RWPE2 (cell line): ENCODE data around the gene ITGA8.

Experiments used
- ATAC-seq: fragments of 200-7000 bp; cut with Tn5 transposase; 3 replicates; pipeline ENCODE4 v1.9.1; 2021; ENCODE audit warnings: low read depth
- DNase-seq: peaks from one replicate; pipeline ENCODE4 v3.0.0-alpha.2; 2020; ENCODE audit warnings: low spot score
- H3K27ac ChIP-seq: fragments of 450-650 bp; 2 replicates; pipeline ENCODE4 v1.5.1; 2017; ENCODE audit warnings: mild to moderate bottlenecking; ENCODE audit not compliant: poor library complexity, severe bottlenecking
- H3K27me3 ChIP-seq: fragments of 250-450 bp; sonication (Bioruptor Pico); 2 replicates; pipeline ENCODE4 v1.5.1; 2021; ENCODE audit warnings: mild to moderate bottlenecking, moderate library complexity; ENCODE audit not compliant: insufficient read depth, poor library complexity, severe bottlenecking
- H3K36me3 ChIP-seq: fragments of 250-450 bp; sonication (Bioruptor Pico); 2 replicates; pipeline ENCODE4 v1.5.1; 2020; ENCODE audit warnings: low read depth, mild to moderate bottlenecking, moderate library complexity
- H3K4me1 ChIP-seq: fragments of 250-450 bp; sonication (Bioruptor Pico); 2 replicates; pipeline ENCODE4 v1.5.1; 2021; ENCODE audit warnings: mild to moderate bottlenecking, moderate library complexity; ENCODE audit not compliant: insufficient read depth, poor library complexity, severe bottlenecking
- H3K4me3 ChIP-seq: fragments of 250-450 bp; sonication (Bioruptor Pico); 2 replicates; pipeline ENCODE4 v1.5.1; 2021; ENCODE audit warnings: mild to moderate bottlenecking, moderate library complexity; ENCODE audit not compliant: severe bottlenecking
- H3K9me3 ChIP-seq: fragments of 250-450 bp; sonication (Bioruptor Pico); 2 replicates; pipeline ENCODE4 v1.5.1; 2021; ENCODE audit warnings: mild to moderate bottlenecking, moderate library complexity; ENCODE audit not compliant: severe bottlenecking
- TF ChIP-seq, protein P1 (sequence below): fragments of 450-650 bp; IDR thresholded peaks from one replicate; pipeline ENCODE4 v1.5.1; 2017; ENCODE audit warnings: mild to moderate bottlenecking, moderate library complexity; ENCODE audit not compliant: poor library complexity, severe bottlenecking

Gene ITGA8

DNA sequence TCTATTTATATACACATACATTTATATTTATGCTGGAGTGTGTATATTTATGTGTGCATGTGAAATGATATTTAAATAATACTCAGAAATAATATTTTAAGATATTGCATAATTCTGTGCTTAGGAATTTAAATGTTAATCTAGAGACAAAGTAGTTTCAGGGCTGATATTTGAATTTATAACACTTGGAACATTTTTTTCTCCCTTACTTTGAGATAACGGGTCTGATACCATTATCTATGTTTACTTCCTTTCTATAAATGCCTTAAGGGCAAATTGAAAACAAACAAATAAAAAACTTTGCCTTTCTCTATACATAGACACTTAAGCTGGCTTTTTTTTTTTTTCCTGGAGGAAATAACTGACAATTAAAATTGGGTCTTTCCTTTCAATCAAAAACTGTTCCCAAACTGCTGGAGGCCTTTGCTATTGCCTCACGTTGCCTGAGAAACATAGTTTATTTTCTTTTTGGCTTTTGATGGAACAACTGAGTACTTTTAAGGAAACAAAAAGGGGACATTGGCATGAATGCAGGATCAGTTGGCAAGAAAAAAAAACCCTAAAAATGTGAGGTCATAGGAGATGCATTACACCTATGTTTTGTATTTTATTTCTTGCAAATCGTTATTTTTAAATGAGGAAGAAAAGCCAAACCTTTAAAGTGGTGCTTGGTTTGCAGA is 98.7 kb downstream of the ITGA8 start:
- Histone ChIP-seq H3K27ac (no peak overlapping the region), H3K27me3 (peaks cover 12% of the 10 kb centered on the region), H3K36me3 (no peaks in the 10 kb centered on the region), H3K4me1 (no peaks in the 10 kb centered on the region), H3K4me3 (no peak overlapping the region), H3K9me3 (no peaks in the 10 kb centered on the region)
- TF ChIP-seq, protein P1, sequence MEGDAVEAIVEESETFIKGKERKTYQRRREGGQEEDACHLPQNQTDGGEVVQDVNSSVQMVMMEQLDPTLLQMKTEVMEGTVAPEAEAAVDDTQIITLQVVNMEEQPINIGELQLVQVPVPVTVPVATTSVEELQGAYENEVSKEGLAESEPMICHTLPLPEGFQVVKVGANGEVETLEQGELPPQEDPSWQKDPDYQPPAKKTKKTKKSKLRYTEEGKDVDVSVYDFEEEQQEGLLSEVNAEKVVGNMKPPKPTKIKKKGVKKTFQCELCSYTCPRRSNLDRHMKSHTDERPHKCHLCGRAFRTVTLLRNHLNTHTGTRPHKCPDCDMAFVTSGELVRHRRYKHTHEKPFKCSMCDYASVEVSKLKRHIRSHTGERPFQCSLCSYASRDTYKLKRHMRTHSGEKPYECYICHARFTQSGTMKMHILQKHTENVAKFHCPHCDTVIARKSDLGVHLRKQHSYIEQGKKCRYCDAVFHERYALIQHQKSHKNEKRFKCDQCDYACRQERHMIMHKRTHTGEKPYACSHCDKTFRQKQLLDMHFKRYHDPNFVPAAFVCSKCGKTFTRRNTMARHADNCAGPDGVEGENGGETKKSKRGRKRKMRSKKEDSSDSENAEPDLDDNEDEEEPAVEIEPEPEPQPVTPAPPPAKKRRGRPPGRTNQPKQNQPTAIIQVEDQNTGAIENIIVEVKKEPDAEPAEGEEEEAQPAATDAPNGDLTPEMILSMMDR = no peak
- ATAC-seq (no peak), DNase-seq (no peak)

GRCh38 chr10:15620337-15620736 is 99.4 kb downstream of the ITGA8 start:
- Histone ChIP-seq H3K27me3 (peaks cover 12% of the 10 kb centered on the region), H3K36me3 (no peaks in the 10 kb centered on the region), H3K4me1 (no peaks in the 10 kb centered on the region), H3K27ac (no peak overlapping the region), H3K9me3 (no peaks in the 10 kb centered on the region), H3K4me3 (no peak overlapping the region)
- ATAC-seq = no peak
- no peak for DNase-seq
- TF ChIP-seq, protein P1 = no peak

GRCh38 chr10:15609246-15609645 is 110.5 kb downstream of the ITGA8 start:
- Histone ChIP-seq H3K4me3 (no peak overlapping the region), H3K36me3 (no peaks in the 10 kb centered on the region), H3K9me3 (no peaks in the 10 kb centered on the region), H3K27me3 (peaks cover 19% of the 10 kb centered on the region), H3K27ac (no peak overlapping the region), H3K4me1 (no peaks in the 10 kb centered on the region)
- TF ChIP-seq, protein P1 = no peak
- DNase-seq = no peak
- ATAC-seq = no peak

- H3K4me1 ChIP-seq = no peaks in the 10 kb centered on the region
- ATAC-seq (no peak), DNase-seq (no peak)
- TF ChIP-seq, protein P1 = no peak
- no peaks in the 10 kb centered on the region for H3K9me3 ChIP-seq
- no peak overlapping the region for H3K27ac ChIP-seq
- no peaks in the 10 kb centered on the region for H3K36me3 ChIP-seq
- H3K27me3 ChIP-seq = peaks cover 34% of the 10 kb centered on the region
- no peak overlapping the region for H3K4me3 ChIP-seq
These were observed 113.3 kb downstream of the ITGA8 start for GRCh38 chr10:15606377-15606776.

GRCh38 chr10:15605740-15606369 is 113.9 kb downstream of the ITGA8 start:
- Histone ChIP-seq H3K27me3 (peaks cover 34% of the 10 kb centered on the region), H3K9me3 (no peaks in the 10 kb centered on the region), H3K27ac (no peak overlapping the region), H3K4me3 (no peak overlapping the region), H3K36me3 (no peaks in the 10 kb centered on the region), H3K4me1 (no peaks in the 10 kb centered on the region)
- DNase-seq = no peak
- TF ChIP-seq, protein P1 = no peak
- ATAC-seq = no peak
